H1 (cell line): ENCODE results near the gene CYB561. TPM values are rescaled to one million over a fixed set of nuclear protein-coding genes. Genes with fewer than 3 reads are reported as not detected.
"Not testable (repeated sequence)": the region's sequence is repeated elsewhere in the genome, so short reads cannot be mapped to it uniquely, and the experiment has no call there.

Experiments
- CTCF ChIA-PET: fragments of 300-600 bp; sonication (Branson Sonifier 250); formaldehyde crosslinking; loops from one replicate; lab custom pipeline; 2021; ENCODE audit not compliant: partially characterized antibody; lab: Charles Lee
- POLR2A ChIA-PET: fragments of 300-600 bp; sonication (Branson Sonifier 250); formaldehyde crosslinking; loops from one replicate; lab custom pipeline; 2021; ENCODE audit warnings: inconsistent platforms; ENCODE audit not compliant: partially characterized antibody; lab: Charles Lee
- DNase-seq, 2 experiments: peaks; one replicate each; pipeline versions ENCODE4 v3.0.0 to v3.0.0-alpha.2; 2010 to 2022; ENCODE audit warnings: low spot score in 2 of 2, low read depth in 1 of 2, mixed read lengths in 1 of 2
- FAIRE-seq: peaks from 2 replicates; lab custom pipeline; 2011; peaks lifted over from hg19 to GRCh38; lab: Jason Lieb, UNC
- H2AFZ ChIP-seq: 2 replicates; pipeline ENCODE4 v1.8.1; 2012; ENCODE audit warnings: low read length, inconsistent platforms
- H2AK5ac ChIP-seq: 2 replicates; pipeline ENCODE4 v1.6.1; 2013; ENCODE audit warnings: low read depth, low read length
- H2BK120ac ChIP-seq: replicated peaks from 2 replicates; pipeline ENCODE3; 2013; ENCODE audit warnings: low read depth, low read length, inconsistent platforms
- H2BK12ac ChIP-seq: 2 replicates; pipeline ENCODE4 v1.6.1; 2013; ENCODE audit warnings: low read depth, low read length
- H2BK15ac ChIP-seq: 2 replicates; pipeline ENCODE4 v1.6.1; 2013; ENCODE audit warnings: low read length
- H2BK20ac ChIP-seq: 2 replicates; pipeline ENCODE4 v1.6.1; 2013; ENCODE audit warnings: low read length
- H2BK5ac ChIP-seq: 2 replicates; pipeline ENCODE4 v1.6.1; 2013; ENCODE audit warnings: low read depth, low read length
- H3K14ac ChIP-seq: 2 replicates; pipeline ENCODE4 v1.6.1; 2013; ENCODE audit warnings: inconsistent platforms; ENCODE audit not compliant: insufficient read length
- H3K18ac ChIP-seq: 2 replicates; pipeline ENCODE4 v1.6.1; 2013; ENCODE audit warnings: low read length; ENCODE audit errors: extremely low read depth
- H3K23ac ChIP-seq: 2 replicates; pipeline ENCODE4 v1.6.1; 2013; ENCODE audit warnings: inconsistent platforms; ENCODE audit not compliant: insufficient read length
- H3K23me2 ChIP-seq: 2 replicates; pipeline ENCODE4 v1.6.1; 2013; ENCODE audit warnings: low read depth, low read length
- H3K27ac ChIP-seq: 2 replicates; pipeline ENCODE4 v1.6.1; 2011; ENCODE audit warnings: low read depth, low read length, inconsistent platforms
- H3K27me3 ChIP-seq, 4 experiments: replicated peaks in 1 of 4; 1 replicate in 1 of 4; 2 replicates in 3 of 4; pipeline versions ENCODE4 v1.6.1 to v1.8.1; 2011 to 2013; ENCODE audit warnings: low read length in 3 of 4, mild to moderate bottlenecking in 3 of 4, inconsistent platforms in 2 of 4, mixed read lengths in 2 of 4, moderate library complexity in 1 of 4; ENCODE audit not compliant: control insufficient read depth in 3 of 4, insufficient read depth in 3 of 4; ENCODE audit errors: extremely low read depth in 1 of 4
- H3K36me3 ChIP-seq, 4 experiments: 2 replicates each; pipeline versions ENCODE4 v1.6.1 to v1.8.1; 2011 to 2013; ENCODE audit warnings: mild to moderate bottlenecking in 4 of 4, low read length in 3 of 4, moderate library complexity in 2 of 4, control low read depth in 1 of 4, inconsistent platforms in 1 of 4; ENCODE audit not compliant: insufficient read depth in 4 of 4, control insufficient read depth in 2 of 4
- H3K4ac ChIP-seq: replicated peaks from 2 replicates; pipeline ENCODE3; 2013; ENCODE audit warnings: low read length, low read depth, mixed read lengths, inconsistent platforms; ENCODE audit not compliant: insufficient read length
- H3K4me1 ChIP-seq, 4 experiments: replicated peaks in 1 of 4; 1 replicate in 1 of 4; 2 replicates in 3 of 4; pipeline versions ENCODE4 v1.6.1 to v1.8.1; 2011 to 2013; ENCODE audit warnings: low read length in 3 of 4, inconsistent platforms in 2 of 4, mixed read lengths in 1 of 4; ENCODE audit not compliant: insufficient read depth in 4 of 4, control insufficient read depth in 3 of 4
- H3K4me2 ChIP-seq, 2 experiments: 2 replicates each; pipeline versions ENCODE4 v1.6.1 to v1.8.1; 2011 to 2013; ENCODE audit warnings: low read depth in 2 of 2, low read length in 2 of 2, control low read depth in 1 of 2, inconsistent platforms in 1 of 2, mild to moderate bottlenecking in 1 of 2; ENCODE audit not compliant: insufficient read depth in 1 of 2
- H3K4me3 ChIP-seq, 4 experiments: fragments of 200-600, 300-600 bp in 1 of 4; sonication (generic), shearing (Covaris generic), sonication (Bioruptor Twin) in 1 of 4; 2 replicates each; pipeline versions ENCODE4 v1.5.1 to v1.8.1; 2011 to 2016; ENCODE audit warnings: low read length in 4 of 4, low read depth in 3 of 4, control low read depth in 2 of 4, inconsistent platforms in 2 of 4, mild to moderate bottlenecking in 2 of 4, mixed read lengths in 1 of 4, moderate library complexity in 1 of 4; ENCODE audit not compliant: insufficient read depth in 2 of 4; ENCODE audit errors: extremely low read depth in 1 of 4
- H3K56ac ChIP-seq: replicated peaks from 2 replicates; pipeline ENCODE3; 2013; ENCODE audit warnings: low read depth, mild to moderate bottlenecking, mixed read lengths, low read length, inconsistent platforms; ENCODE audit not compliant: insufficient read length
- H3K79me1 ChIP-seq: 2 replicates; pipeline ENCODE4 v1.6.1; 2013; ENCODE audit warnings: low read depth, low read length, control low read depth
- H3K79me2 ChIP-seq, 2 experiments: 2 replicates each; pipeline versions ENCODE4 v1.6.1 to v1.8.1; 2012 to 2013; ENCODE audit warnings: low read length in 2 of 2, mild to moderate bottlenecking in 2 of 2, inconsistent platforms in 1 of 2; ENCODE audit not compliant: insufficient read depth in 2 of 2, control insufficient read depth in 1 of 2
- H3K9ac ChIP-seq, 4 experiments: replicated peaks in 1 of 4; 1 replicate in 1 of 4; 2 replicates in 3 of 4; pipeline versions ENCODE4 v1.6.1 to v1.8.1; 2011 to 2013; ENCODE audit warnings: low read depth in 3 of 4, low read length in 3 of 4, control low read depth in 2 of 4, mild to moderate bottlenecking in 2 of 4, moderate library complexity in 2 of 4, inconsistent platforms in 1 of 4; ENCODE audit errors: extremely low read depth in 1 of 4
- H3K9me3 ChIP-seq, 2 experiments: 2 replicates each; pipeline versions ENCODE4 v1.6.1 to v1.8.1; 2012 to 2013; ENCODE audit warnings: mild to moderate bottlenecking in 2 of 2, moderate library complexity in 2 of 2, control low read depth in 1 of 2, inconsistent platforms in 1 of 2, low read depth in 1 of 2, low read length in 1 of 2, mixed read lengths in 1 of 2; ENCODE audit not compliant: insufficient read depth in 2 of 2
- H4K20me1 ChIP-seq, 2 experiments: replicated peaks in 1 of 2; 2 replicates each; pipeline versions ENCODE3 to v1.8.1; 2011 to 2013; ENCODE audit warnings: inconsistent platforms in 2 of 2, low read length in 2 of 2, mild to moderate bottlenecking in 1 of 2; ENCODE audit not compliant: insufficient read depth in 2 of 2, control insufficient read depth in 1 of 2
- H4K5ac ChIP-seq: 2 replicates; pipeline ENCODE4 v1.6.1; 2013; ENCODE audit warnings: low read length, low read depth, mixed read lengths, inconsistent platforms; ENCODE audit not compliant: insufficient read length
- H4K8ac ChIP-seq: 2 replicates; pipeline ENCODE4 v1.8.0; 2013; ENCODE audit warnings: mild to moderate bottlenecking, moderate library complexity, low read length, inconsistent platforms; ENCODE audit not compliant: insufficient read depth; ENCODE audit errors: extremely low read depth
- H4K91ac ChIP-seq: replicated peaks from 2 replicates; pipeline ENCODE3; 2013; ENCODE audit warnings: low read length, mixed read lengths, inconsistent platforms; ENCODE audit not compliant: insufficient read length
- WGBS, 2 experiments: shearing (Covaris generic) in 1 of 2; methylation state at CpG; one replicate each; pipeline versions ENCODE4 v1.1.6 to v1.1.7; 2013 to 2015; ENCODE audit warnings: low lambda C conversion rate in 2 of 2, mixed read lengths in 2 of 2, inconsistent platforms in 1 of 2, low coverage in 1 of 2, missing lambda C conversion rate in 1 of 2; ENCODE audit not compliant: insufficient replicate concordance in 2 of 2, insufficient coverage in 1 of 2, insufficient read length in 1 of 2; ENCODE audit errors: extremely low coverage in 1 of 2, missing lambda C conversion rate in 1 of 2; 5-methylcytosine and 5-hydroxymethylcytosine counted together
- polyA plus RNA-seq, 7 experiments: library from polyadenylated mRNA; depleted of rRNA in 3 of 7; stranded (reverse) in 5 of 7; unstranded in 2 of 7; fragments of >200 nt in 5 of 7; fragments of 200-250 nt in 2 of 7; gene quantifications; 1 replicate in 5 of 7; 2 replicates in 1 of 7; 4 replicates in 1 of 7; pipeline versions ENCODE4 v1.2.1 to v1.2.3, GENCODE V29; 2011 to 2013; ENCODE audit warnings: missing spikeins in 2 of 7, mixed read lengths in 2 of 7
- total RNA-seq: library from RNA; stranded (reverse); fragmentation: NEBNext Ultra II Directional; extraction: Animal tissue kit (Norgen Biotek cat#: 25700); gene quantifications from 2 replicates; pipeline ENCODE4 v1.2.1, GENCODE V29; 2021

Gene CYB561
- total and polyA plus RNA-seq, 2 of the 8 experiments (the other 6 are each of a cell fraction or from before 2014, with no cell fraction given), result 19.7 to 23.4 TPM

DNA sequence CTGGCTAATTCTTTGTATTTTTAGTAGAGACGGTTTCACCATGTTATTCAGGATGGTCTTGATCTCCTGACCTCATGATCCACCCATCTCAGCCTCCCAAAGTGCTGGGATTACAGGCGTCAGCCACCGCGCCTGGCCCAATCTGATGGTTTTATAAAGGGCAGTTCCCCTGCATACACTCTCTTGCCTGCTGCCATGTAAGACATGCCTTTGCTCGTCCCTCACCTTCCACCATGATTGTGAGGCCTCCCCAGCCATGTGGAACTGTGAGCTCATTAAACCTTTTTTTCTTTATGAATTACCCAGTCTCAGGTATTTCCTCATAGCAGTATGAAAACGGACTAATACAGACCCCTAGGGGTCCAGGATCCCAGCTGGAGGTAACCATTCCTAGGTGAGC is 22.0 kb upstream of the CYB561 start:
- H3K9ac ChIP-seq, H3K4me3 ChIP-seq, H3K4me1 ChIP-seq, FAIRE-seq, H2BK120ac ChIP-seq, H2BK12ac ChIP-seq, H3K27me3 ChIP-seq, H3K4ac ChIP-seq, H3K18ac ChIP-seq, DNase-seq, H4K5ac ChIP-seq, H4K91ac ChIP-seq, H3K36me3 ChIP-seq, H4K8ac ChIP-seq, H2AK5ac ChIP-seq, H3K14ac ChIP-seq, H3K23me2 ChIP-seq, H2BK15ac ChIP-seq, H2BK20ac ChIP-seq, H2BK5ac ChIP-seq, H2AFZ ChIP-seq, H3K79me2 ChIP-seq, H3K56ac ChIP-seq, H3K23ac ChIP-seq, H3K79me1 ChIP-seq, H3K4me2 ChIP-seq, H3K27ac ChIP-seq, POLR2A ChIA-PET, H3K9me3 ChIP-seq, H4K20me1 ChIP-seq: not testable (repeated sequence)
- WGBS, 2 experiments, result 89% methylated on average over 6 of the region's 6 CpGs; no CpG with 5 or more reads in 1 of the 2 experiments
- CTCF ChIA-PET, result interaction anchor here (0.6 to 27.9 kb wide), 5 partner anchors 8 to 261 kb away, joined by 3 to 758 read pairs (median 5); partner anchors contain the start of gene CYB561
